ENCODE measurements around the gene FXN.

- no peak for TF ChIP-seq CTCF (IDR thresholded peaks at IDR 0.05)
- no peak for TF ChIP-seq POLR2A (IDR thresholded peaks at IDR 0.05)
These were observed 39.1 kb upstream of the FXN start for GRCh38 chr9:68996462-68996861.
